Activated CD8-positive, alpha-beta memory T cell treated with anti-CD3 and anti-CD28 coated beads, Interleukin-2, amount 50 U/mL, for 1 hour (primary cell): ENCODE results near the gene SHANK2.

Source experiments
- DNase-seq: peaks from one replicate; pipeline ENCODE4 v3.0.0-alpha.2; 2020; ENCODE audit errors: extremely low read depth

SHANK2 gene

DNA sequence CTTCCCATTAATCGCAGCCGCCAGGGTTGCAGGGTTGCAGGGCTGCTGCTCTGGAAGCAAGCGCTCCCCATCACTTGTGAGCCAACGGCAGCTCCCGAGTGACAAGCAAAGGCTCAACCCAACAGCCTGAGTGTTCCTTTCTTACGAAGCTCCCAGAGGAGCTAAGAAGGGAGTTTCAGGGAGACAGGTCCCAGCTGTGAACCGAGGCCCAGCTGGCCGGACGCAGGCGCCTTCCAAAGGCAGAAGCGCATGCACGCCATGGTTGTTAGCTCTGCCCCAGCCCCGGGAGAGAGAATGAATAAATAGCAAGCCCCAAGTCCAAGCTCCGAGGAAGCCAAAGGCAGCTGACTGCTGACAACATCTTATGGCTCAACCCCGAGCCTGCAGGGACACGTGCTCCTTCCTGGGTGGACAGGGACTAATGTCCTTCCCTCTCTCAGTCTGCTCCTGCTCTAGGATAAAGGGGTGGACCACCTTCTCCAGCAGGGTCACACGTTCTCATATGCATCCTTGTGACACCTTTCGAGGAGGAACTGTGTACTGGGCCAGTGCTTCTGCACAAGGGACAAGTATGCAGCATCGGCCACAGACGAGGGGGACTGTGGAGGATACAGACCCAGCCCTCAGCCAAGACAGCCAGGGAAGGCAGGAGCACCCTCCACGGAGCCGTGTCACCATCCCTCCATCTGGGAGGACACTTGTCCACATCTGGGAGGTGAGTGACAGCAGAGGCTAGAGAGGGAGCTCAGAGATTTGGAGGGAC is 29.9 kb downstream of the SHANK2 start:
- no peak for DNase-seq

- no peak for DNase-seq
Observed at GRCh38 chr11:71221821-71222220, 30.6 kb downstream of the SHANK2 start.

- DNase-seq = no peak
Observed at GRCh38 chr11:71221201-71221600, 31.2 kb downstream of the SHANK2 start.

DNA sequence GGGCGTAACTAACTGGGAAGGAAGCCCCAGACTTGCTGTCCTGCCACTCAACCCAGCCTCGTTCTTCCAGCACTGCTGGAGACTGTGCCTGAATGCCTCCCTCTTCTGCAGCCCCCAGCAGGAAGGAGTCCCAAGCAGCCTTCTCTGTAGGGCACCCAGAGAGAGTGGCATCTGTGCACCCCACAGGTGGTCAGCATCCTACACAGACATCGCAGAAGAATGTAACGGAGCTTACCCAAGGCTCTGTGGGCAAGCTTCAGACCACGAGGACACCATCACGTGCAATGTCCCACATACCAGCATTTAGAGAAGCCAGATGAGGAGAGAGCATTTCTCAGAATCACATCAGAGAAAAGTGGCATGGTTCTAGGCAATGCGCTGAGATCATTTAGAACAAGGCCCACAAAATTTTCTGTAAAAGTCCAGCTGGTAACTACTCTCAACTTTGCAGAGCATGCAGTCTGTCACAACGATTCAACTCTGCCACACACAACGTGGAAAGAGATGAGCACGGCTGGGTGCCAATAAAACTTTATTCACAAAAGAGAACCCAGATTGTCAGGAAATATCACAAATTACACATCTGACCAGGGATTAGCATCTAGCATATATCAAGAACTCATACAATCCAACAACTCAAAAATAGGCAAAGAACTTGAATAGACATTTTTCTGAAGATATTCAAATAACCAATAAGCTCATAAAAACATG is 33.4 kb downstream of the SHANK2 start:
- DNase-seq = no peak

DNA sequence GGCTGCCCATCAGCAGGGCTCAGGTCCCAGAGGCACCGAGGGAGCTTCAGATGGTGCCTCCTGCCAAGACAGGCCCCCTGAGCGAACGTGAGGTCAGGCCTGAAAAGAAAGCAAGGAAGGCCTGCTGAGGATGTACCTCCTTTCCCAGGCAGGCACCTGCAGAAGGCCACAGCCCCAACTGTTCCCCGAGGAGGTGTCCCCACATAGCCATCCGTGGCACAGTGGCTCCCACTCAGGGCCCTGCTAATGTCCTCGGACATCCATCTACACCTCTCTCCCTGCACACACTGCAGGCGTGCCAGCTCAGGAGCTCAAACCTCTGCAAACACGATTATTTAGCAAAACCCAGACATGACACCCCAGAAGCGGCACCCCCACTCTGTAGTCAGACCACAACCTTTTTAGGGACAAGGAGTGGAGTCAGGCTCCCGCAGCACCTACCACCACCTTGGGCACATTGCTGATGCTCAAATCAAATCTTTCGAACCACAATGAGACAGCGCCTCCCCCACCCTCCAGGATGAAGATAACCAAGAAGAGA is 36.9 kb downstream of the SHANK2 start:
- DNase-seq = no peak

GRCh38 chr11:71214553-71215424 is 37.6 kb downstream of the SHANK2 start:
- DNase-seq = no peak

- DNase-seq = no peak
Observed at GRCh38 chr11:71213696-71214552, 38.5 kb downstream of the SHANK2 start.

- DNase-seq = no peak
Observed at GRCh38 chr11:71212871-71213559, 39.4 kb downstream of the SHANK2 start.

DNA sequence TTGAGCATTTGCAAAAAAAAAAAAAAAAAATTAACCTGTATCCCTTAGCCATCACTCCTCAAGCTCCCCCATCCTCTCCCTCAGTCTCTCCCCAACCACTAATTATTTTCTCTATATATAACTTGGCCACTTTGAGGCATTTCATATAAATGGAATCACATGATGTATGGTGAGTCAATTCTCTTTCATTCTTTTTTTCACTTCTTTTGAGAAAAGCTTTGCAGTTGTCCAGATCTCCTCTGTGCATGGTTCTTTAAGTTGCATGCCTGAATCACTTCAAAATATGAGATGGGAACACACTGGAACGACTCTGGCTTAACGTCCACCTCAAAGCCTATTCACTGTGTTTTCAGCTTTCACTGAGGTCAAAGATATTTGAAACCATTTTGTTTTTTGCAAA is 40.7 kb downstream of the SHANK2 start:
- DNase-seq = no peak

- DNase-seq = no peak
Observed at GRCh38 chr11:71210861-71211260, 41.5 kb downstream of the SHANK2 start.

DNA sequence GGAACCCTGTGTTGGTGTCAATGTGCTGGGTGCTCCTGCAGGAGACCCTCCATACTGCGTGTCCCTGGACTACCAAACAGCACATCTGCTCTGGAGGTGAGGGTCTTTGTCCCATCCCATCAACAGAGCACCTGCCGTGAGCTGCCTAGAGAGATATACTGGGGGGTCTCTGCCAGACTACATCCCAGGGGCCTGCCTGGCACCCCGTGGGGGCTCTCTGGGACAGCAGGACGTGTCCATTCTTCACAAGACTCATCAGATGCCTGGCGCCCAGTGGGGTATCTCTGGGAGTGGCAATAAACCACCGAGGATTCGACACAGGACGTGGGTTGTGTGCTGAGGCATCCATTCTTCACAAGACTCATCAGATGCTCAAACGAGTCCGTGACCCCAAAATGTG is 42.7 kb downstream of the SHANK2 start:
- no peak for DNase-seq

- no peak for DNase-seq
Observed at GRCh38 chr11:71209181-71209580, 43.2 kb downstream of the SHANK2 start.

DNA sequence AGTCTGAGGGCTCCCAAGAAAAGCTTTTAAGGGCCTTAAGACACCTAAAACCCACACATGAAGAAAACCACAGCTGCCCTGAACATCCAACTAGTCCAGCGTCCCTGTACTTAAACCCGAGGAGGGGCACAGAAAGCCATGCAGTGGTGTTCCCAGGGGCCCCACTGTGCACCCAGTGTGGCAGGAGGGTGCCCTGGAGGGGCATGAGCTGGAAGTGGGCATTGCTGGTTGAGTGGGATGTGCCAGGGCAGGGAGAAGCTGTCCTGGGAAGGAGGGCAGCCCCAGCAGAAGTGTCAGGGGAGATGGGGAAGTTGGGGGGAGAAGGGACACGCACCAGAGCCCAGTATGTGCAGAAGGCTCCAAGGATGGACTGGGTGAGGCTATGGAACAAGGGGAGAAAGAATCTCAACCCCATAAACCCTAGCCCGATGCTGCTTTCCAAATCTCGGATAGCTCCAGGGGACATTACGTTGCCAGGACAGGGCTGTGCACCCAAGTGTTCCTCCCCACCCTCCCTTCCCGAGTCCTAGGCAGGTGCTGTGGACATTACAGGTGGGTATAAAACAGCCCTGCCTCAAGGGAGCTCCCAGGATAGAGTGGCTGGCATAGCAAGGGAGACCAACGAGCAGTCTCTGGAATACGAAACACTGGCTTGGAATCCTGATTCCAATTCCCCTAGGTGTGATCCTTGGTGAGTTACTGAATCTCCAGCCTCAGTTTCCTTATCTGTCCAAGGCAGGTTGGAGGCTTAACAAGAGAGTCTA is 44.2 kb downstream of the SHANK2 start:
- no peak for DNase-seq

GRCh38 chr11:71207563-71207962 is 44.8 kb downstream of the SHANK2 start:
- DNase-seq = no peak

DNA sequence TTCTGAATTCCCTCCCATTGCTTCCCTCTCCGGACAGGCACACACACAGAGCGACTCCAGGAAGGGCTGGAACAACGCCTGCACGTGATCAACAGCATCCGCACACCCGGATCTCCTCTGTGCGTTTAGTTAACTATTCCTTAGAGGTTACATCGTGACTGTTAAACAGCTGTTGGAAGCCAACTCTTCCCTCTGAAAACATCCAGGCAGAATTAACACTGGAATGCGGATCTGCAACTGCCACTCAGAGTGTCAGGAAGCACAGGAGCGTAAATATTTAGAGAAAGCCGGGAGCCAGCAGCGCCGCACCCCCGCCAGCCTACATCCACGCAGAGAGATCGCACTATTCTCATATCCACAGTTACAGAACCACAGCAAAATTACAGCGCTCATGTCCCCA is 46.2 kb downstream of the SHANK2 start:
- DNase-seq = no peak

DNA sequence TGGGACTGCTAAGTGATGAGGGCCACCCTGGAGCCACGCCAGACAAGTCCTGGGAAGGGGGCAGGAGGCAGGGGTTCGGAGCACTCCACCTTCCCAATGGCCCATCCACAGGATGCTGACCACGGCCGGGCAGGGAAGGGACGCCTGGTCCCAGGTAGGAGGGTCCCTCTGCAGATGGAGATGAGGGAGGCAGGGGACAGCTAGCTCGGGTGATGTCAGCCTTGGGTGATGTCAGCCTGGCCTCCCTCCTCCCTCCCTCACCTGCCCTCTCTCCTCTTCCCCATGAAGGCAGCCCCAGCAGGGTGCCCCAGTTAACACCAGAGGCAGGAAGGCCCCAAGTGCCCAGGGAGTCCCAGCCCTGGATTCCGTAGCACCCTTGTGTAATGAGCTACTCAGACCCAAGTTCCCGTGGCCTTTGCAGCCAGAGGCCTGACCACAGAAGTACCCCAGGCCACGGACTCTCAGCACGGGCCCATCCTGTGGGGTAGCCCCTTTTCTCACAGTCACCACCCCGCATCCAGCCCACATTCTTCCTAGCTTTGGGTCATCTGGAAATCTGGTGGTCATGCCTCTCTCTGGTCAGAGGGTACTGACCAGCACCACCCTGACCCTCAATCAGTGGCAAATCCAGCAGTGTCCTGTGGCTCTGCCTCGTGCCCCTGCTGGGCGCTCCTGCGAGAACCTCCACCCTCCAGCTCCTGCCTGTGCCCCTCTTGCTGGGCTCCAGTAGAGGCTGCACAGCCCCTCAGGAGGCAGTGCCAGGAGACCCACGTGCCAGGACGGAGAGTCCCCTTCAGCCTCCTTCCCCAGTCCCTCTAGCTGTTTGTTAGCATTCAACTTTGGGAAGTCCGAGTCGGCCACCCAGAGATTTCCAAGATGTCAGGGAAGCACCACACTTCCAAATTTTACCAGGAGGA is 47.4 kb downstream of the SHANK2 start:
- DNase-seq = no peak

DNA sequence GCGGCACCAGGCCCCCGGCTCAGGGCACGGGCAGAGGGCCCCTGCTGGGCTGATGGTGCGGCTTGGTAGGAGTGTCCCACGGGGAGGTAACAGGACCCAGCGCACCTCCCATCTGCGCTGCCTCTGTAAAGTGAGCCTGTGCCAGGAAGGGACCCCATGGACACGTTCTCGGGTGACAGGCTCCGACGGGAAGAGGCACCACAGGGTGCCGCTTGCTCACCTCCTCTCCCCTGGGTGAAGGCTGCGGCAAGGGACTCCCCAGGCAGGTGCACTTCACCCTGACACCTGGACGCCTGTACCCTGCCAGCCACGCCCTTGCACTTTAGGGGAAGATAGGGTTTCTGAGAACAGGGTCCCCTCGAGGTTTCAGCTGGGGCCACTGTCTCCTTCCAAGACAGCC is 48.1 kb downstream of the SHANK2 start:
- no peak for DNase-seq

- DNase-seq = no peak
Observed at GRCh38 chr11:71203681-71204080, 48.7 kb downstream of the SHANK2 start.

- DNase-seq = no peak
Observed at GRCh38 chr11:71202966-71203365, 49.4 kb downstream of the SHANK2 start.
